VCaP (cell line): ENCODE data around the gene RIC3.

Experiments
- H3K27ac ChIP-seq: fragments of 450-650 bp; 2 replicates; pipeline ENCODE4 v1.5.1; 2017
- TF ChIP-seq, protein P1 (sequence below): fragments of 450-650 bp; conservative IDR thresholded peaks from 2 replicates; pipeline ENCODE4 v1.5.1; 2017; ENCODE audit warnings: mild to moderate bottlenecking, moderate library complexity

Gene RIC3

DNA sequence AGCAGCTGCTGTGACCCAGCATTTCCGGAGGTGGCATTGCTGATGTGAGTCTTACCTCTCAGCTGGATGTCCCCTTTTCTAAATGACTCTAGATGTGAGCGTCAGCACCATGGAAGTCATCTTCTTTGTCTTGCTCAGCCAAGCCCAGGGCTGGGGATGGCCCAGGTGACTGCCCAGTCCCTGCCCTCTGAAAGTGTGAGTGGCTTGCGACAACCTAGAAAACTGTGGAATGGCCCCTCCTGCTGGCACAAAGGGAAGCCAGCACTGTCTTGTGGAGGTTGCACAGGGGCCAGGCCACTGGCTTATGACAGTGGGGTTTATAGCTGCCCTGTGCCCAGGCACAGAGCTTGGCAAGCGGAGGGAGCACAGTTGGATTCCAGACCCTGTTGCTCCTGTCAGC lies 81.6 kb downstream of the RIC3 start:
- TF ChIP-seq, protein P1, sequence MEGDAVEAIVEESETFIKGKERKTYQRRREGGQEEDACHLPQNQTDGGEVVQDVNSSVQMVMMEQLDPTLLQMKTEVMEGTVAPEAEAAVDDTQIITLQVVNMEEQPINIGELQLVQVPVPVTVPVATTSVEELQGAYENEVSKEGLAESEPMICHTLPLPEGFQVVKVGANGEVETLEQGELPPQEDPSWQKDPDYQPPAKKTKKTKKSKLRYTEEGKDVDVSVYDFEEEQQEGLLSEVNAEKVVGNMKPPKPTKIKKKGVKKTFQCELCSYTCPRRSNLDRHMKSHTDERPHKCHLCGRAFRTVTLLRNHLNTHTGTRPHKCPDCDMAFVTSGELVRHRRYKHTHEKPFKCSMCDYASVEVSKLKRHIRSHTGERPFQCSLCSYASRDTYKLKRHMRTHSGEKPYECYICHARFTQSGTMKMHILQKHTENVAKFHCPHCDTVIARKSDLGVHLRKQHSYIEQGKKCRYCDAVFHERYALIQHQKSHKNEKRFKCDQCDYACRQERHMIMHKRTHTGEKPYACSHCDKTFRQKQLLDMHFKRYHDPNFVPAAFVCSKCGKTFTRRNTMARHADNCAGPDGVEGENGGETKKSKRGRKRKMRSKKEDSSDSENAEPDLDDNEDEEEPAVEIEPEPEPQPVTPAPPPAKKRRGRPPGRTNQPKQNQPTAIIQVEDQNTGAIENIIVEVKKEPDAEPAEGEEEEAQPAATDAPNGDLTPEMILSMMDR = peak; percentile 24; the same call in 1 of the 2 replicates
- H3K27ac ChIP-seq = no peak overlapping the region

DNA sequence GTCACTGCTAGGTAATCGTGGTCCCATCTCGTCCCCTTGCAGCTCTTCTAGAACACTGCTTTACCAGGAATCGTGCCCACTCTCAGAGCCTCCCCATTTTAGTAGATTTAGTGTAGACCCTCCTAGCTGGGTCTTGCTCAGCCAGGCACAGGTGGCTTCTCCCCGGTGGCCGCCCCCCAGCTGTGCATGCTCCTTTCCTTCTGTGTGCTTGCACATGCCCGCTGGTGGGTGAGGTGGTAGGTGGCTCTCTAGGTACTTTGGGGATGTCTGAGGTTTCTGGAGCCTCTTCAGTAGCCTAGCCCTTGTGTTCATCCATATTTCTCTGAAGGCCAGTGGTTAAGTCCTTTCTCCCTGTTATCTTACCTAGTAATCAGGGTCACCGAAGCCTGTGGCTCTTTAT lies 82.3 kb downstream of the RIC3 start:
- TF ChIP-seq, protein P1 = no peak
- H3K27ac ChIP-seq = no peak overlapping the region

DNA sequence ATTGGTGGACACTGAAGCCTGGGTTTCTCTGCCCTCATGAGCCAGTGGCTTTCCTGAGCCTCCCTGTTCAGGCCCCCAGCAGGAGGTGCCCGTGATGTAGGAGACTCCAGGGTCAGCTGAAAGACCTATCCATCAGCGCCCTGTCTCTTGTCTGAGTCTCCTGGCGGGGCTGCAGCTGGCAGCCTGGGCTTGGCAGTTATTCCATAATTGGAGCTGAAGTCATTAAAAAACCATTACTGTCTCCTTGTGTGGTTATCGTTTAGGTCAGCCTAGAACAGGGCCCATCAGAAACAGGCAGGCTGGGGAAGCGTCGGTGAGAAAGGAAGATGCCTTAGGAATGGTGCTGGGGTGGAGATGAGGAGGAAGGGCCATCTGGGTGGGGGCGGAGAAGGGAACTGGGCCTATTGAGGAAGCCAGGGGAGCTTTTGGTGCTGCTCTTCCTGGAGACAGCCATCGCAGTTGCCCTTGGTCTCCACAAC lies 82.8 kb downstream of the RIC3 start:
- TF ChIP-seq, protein P1 = no peak
- H3K27ac ChIP-seq = no peak overlapping the region

DNA sequence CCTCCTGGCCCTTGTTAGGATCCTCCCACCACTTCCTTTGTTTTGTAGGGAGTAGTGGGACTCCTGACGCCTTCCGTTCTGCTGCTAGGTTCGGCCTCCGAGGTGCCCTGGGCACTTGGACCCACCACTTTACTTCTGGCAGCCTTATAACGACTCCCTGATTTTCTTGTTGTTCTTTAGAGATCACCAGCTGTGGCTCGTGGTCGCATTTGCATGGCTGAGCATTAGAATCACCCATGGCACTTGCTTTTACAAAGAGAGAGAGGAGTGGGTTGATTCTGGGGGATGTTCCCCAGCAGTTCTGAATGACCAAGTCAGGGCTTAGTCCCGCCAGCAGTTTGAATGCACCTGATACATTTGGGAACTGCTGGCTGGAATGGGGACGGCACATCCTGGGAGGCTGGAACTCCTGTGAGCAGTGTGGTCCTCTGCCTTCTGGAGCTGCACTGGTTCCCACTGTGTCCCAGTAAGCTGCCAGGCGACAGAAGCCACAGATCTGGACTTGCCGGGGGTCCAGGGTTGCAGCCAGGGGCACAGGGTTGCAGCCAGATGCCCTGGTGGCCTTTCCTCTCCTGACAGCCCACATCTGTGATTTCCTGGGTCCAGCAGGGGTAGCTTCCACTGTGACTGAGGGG lies 83.7 kb downstream of the RIC3 start:
- no peak overlapping the region for H3K27ac ChIP-seq
- TF ChIP-seq, protein P1 = no peak

DNA sequence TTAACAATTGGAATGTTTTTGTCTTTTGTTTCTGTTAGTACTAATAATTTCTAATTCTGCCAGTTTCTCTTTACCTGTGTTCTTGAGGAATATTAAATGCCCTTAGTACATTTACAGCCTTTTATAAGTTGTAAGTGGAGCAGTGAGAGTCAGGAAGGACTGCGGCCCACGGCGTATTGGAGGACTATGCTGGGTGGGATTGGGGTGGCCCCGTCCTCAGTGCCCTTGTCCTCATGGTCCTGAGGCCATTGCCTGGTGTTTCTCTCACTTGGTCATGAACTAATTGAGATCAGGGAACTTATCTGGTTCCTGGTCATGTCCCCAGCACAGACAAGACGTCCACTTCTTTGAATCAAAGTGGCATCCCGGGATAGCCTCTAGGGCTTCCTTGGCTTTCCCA lies 84.5 kb downstream of the RIC3 start:
- TF ChIP-seq, protein P1 = no peak
- H3K27ac ChIP-seq = no peak overlapping the region

DNA sequence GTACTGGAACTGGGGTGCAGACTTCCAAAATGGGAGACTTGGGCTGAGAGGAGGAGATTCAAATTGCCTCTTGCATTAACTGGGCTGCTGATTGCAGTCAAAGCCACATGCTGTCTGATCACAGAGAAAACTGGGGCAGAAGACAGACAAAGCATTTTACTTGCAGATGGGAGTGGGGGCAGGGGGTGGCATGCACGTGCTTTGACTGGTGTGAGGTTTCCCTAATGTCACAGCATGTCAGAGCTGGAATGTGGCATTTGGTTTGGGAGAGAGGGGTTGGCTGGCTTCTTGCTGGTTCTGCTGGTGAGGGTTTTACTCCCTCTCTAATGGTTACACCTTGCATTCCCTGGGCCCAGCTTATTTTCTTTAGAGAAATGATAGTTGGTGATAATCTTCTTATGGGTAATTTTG lies 84.9 kb downstream of the RIC3 start:
- no peak overlapping the region for H3K27ac ChIP-seq
- TF ChIP-seq, protein P1 = no peak

DNA sequence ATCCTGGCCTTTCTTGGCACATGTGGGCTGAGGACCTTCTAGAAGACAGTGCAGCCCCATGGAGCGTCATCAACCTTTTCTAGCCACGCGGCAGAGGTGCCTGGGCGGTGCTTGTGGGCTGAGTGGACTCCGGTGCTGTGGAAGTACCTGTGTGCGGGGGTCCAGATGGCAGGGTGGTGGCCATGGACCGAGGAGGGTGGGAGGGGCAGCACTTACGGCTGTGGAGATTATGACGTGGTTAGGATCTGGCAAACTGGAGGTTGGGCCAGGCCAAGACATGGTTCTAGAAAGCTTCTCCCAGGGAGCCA lies 85.8 kb downstream of the RIC3 start:
- TF ChIP-seq, protein P1 = no peak
- H3K27ac ChIP-seq = no peak overlapping the region
